ENCODE results near the gene ABHD12.

Gene ABHD12

DNA sequence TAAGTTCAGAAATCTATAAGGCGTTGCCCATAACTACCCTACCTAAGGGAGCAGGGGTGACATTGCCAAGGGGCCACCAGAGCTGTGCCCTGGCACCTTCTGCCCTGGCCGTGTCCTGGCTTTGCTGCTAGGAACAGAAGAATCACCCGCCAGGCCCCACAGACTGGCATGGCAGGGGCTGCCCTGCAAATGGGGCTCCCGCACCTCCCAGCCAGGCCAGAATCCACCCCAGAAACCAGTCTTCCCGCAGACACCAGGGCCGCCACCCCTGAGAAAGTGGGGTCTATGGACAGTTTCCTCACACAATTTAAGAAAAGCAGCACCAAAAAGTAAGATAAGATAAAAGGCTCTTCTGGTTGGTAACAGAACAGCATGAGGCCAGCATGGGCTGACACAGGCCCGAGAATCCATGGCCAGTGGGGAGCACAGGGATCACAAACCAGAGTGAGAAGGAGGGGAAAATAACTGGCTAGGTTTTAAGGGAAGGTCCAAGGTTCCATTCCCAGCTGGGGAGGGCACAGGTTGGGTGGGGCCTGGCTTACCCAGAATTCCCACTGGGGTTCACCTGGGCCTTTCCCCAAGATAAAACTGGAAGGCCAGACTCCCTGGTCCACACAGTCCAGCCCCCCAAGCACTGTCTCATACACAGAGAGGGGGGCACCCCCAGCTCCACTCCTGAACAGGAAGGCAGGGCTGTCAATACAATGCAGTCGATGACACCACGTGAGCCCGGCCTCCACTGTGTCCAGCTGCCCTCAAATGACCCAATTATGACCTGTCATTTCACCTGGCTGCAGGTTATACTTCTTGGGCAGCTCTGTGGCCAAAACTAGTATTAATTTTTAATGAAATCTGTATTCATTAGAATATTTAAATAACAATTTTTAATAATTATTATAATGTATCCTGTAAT lies 83.4 kb downstream of the ABHD12 start:
- DNase-seq (no peak), ATAC-seq (no peak)

DNA sequence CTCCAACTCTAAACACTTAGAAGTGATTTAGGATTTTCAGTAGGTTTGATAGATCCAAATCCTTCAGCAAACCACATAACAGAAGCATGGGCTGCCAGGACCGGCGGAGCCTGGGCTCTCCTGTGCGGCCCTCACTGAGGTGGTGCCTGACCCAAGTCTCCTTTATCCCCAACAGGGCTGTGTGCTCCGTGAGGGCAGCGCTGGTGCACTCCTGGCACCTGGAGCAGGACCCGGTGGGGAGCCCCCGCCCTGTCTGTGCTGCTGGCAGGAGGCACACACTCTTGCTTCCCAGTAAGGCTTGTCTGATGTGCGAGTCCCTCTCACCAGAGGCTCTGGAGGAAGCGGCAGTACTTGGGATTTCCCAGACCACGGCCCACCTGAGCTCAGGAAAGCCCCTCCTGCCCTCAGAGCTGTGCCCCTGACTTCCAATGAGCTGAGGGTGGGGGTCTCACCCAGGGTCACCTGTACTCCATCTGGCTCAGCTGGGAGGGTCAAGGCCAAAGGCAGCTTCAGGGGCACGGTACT lies 86.5 kb downstream of the ABHD12 start:
- ATAC-seq (no peak), DNase-seq (no peak)

DNA sequence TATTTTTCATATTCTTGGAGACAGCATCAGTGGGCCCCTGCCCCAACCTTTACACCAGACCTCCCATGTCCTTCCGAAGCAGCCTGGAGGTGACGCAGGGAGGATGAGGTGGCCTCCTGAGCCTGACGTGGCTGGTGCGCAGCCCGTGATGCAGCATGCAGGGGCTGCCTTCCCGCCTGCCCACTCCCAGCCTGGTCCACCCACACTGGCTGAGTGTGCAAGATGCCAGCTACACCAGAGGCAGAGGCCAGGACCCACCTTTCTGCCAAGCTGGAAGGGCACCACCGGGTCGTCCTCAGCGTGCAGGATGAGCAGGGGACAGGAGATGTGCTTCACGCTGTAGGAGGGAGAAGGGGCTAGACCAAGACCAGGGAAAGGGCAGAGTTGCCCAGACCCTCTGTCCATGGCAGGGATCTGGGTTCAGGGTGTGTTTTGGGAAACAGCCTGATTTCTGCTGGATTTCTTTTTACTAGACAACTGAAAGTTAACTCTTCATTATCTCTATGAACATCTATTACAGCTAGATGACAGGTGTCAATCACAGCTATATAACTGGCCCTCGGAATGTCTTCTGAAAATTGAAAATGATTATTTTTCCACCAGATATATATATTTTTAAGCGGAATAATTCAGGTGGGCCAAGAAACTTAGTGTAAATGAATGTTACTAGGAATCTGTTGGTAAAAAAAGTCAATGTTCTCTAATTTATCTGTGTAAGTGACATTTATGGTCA lies 87.2 kb downstream of the ABHD12 start:
- peak; percentile 13 for ATAC-seq
- DNase-seq: no peak

DNA sequence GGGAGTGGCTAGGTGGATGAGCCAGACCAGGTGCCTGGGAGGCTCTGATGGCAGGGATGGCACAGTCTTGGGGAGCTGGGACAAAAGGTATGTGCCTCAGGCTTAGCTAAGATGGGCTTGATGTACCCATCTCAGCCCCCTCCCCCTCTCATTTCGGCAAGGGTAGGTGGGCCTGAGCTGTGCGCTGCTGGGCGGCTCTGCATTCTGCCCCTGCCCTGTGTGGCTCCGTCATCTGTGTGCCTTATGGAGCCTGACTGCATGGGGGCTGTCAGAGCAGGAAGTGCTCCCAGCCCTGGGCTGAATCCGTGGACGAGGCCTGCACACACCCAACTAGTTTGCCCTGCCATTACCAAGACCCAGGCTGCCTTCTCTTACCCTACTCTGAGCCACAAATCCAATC lies 88.0 kb downstream of the ABHD12 start:
- DNase-seq: no peak
- ATAC-seq: no peak

DNA sequence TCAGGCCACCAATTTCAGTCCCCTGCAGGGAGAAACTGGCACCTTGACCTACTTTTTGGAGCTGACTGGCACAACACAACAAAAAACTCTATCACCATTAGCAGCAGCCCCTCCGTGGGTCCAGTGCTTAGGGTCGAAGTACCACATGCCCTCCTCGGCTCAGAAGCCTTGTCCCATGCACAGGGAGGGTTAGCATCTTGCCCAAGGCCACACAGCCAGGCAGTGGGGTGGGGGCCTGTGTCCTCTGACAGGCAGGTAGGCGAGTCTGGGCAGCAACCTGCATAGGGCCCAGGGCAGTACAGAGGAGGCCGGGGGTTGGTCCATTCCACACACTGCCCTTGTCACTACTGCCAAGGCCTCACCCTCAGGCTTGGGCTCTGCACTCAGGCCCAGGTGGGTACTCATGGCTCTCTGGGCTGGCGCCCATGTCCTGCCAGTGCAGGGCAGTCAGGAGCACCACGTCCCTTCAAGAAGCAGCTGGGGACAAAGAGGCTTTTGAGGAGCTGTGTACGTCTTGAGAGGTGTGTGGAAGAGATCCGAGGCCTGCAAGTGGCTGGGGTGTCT lies 89.2 kb downstream of the ABHD12 start:
- ATAC-seq (no peak), DNase-seq (no peak)

DNA sequence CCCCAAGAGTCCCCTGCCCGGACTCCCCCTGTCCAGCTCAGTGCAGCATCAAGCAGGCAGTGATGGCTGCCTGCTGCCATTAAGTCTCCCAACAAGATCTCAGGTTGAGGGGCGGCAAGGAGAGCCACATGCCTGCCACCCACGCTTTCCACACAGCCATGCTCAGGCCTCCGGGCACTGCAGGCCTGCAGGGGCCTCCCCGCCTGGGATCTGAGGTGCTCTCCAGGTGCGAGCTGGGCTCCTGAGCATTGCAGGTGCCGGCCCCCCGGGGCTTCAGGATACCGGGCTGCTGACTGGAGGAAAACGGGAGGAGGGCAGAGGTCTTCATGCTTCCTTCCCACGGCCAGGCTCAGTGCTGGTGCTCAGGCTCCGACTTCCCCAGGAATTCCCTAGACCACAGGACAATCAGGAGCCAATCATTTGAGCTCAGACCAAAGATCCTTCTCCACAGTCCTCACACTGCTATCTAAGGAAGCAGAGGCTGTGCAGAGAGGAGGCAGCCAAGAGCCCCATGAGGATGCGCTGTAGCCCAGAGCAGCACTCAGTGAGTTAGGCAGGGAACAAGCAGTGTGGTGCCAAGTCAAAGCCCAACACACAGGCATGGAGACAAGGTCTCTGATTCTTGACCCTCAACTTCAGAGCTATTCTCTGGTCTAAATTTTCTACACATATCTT lies 90.0 kb downstream of the ABHD12 start:
- DNase-seq: no peak
- ATAC-seq: no peak

DNA sequence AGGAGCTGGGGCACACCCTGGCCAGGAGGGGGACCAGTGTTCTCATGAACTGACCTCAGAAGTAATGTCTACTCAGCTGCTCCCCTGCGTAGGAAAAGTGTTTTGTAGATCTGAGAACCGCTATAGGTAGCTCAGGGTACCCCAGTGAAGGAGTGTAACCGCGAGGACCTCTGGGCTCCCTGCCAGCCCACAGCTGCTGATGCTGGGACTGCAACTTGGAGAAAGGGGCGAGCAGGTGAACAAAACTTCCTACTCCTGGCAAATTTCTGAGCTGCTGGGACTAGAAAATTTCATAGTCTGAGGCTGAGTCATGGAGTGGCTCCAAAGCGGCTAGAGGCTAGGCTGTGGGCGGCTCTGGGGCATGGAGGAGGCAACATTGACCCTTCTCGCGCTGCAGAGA lies 90.8 kb downstream of the ABHD12 start:
- DNase-seq (no peak), ATAC-seq (no peak)

DNA sequence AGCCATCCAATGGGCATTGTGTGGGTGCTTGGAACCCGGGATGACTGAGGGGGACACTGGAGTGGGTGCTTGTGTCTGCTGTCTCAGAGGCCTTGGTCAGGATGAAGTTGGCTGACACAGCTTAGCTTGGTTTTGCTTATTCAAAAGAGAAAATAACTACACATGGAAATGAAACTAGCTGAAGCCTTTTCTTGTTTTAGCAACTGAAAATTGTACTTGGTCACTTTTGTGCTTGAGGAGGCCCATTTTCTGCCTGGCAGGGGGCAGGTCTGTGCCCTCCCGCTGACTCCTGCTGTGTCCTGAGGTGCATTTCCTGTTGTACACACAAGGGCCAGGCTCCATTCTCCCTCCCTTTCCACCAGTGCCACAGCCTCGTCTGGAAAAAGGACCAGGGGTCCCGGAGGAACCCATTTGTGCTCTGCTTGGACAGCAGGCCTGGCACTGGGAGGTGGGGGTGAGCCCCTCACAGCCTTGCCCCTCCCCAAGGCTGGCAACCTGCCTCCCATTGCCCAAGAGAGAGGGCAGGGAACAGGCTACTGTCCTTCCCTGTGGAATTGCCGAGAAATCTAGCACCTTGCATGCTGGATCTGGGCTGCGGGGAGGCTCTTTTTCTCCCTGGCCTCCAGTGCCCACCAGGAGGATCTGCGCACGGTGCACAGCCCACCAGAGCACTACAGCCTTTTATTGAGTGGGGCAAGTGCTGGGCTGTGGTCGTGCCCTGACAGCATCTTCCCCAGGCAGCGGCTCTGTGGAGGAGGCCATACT lies 93.3 kb downstream of the ABHD12 start:
- ATAC-seq (no peak), DNase-seq (no peak)

DNA sequence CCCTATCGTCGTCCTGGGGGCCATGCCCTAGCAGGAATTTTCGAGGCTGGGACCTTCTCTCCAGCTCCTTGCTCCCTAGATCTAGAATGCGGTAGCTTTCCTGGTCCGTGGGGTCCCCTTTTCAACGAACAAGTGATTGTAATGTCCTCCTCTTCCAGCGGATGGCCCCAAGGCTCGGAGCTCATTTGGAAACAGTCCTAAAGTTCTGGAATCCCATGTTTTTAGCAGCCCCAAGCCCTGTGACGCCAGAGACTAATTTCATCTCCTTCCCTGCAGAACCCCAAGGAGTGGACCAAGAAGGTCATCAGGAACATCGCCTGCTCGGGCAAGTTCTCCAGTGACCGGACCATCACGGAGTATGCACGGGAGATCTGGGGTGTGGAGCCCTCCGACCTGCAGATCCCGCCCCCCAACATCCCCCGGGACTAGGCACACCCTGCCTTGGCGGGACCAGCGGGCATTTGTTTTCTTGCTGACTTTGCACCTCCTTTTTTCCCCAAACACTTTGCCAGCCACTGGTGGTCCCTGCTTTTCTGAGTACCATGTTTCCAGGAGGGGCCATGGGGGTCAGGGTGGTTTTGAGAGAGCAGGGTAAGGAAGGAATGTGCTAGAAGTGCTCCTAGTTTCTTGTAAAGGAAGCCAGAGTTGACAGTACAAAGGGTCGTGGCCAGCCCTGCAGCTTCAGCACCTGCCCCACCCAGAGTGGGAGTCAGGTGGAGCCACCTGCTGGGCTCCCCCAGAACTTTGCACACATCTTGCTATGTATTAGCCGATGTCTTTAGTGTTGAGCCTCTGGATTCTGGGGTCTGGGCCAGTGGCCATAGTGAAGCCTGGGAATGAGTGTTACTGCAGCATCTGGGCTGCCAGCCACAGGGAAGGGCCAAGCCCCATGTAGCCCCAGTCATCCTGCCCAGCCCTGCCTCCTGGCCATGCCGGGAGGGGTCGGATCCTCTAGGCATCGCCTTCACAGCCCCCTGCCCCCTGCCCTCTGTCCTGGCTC lies 94.2 kb downstream of the ABHD12 start:
- no peak for ATAC-seq

DNA sequence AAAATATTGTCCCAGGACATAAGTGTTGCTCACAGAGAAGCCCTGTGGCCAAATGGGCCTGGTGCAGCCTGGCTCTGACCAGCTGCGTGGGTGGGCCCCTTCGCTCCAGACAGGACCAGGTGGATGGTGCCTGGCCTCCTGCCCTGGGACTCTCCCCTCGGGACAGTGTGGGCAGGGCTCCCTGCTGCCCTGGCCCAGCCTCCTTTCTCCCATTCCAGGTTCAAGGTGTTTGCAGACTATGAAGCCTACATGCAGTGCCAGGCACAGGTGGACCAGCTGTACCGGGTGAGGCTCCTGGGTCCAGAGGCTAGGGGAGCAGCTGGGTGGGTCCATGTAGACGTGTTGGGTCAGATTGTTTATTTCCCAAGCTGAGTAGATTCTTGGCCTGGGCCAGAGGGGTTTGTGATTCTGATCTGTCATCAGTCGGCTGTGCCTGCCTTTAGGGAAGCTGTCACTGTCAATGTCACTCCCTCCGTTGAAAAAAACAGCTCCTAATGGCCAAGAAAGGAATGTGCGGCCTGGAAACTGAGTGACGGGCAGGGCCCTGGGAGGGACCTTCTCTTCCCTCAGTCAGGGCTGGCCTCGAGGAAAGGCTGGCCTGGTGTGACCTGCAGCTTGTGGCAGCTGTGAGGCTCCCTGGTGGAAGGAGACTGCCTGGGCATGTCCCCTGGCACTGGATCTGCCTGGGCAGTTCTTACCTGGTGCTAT lies 95.1 kb downstream of the ABHD12 start:
- DNase-seq: no peak
- no peak for ATAC-seq

More for the DNA sequence above, 94.2 kb downstream of the ABHD12 start:
- peak; percentile 37 for DNase-seq

DNA sequence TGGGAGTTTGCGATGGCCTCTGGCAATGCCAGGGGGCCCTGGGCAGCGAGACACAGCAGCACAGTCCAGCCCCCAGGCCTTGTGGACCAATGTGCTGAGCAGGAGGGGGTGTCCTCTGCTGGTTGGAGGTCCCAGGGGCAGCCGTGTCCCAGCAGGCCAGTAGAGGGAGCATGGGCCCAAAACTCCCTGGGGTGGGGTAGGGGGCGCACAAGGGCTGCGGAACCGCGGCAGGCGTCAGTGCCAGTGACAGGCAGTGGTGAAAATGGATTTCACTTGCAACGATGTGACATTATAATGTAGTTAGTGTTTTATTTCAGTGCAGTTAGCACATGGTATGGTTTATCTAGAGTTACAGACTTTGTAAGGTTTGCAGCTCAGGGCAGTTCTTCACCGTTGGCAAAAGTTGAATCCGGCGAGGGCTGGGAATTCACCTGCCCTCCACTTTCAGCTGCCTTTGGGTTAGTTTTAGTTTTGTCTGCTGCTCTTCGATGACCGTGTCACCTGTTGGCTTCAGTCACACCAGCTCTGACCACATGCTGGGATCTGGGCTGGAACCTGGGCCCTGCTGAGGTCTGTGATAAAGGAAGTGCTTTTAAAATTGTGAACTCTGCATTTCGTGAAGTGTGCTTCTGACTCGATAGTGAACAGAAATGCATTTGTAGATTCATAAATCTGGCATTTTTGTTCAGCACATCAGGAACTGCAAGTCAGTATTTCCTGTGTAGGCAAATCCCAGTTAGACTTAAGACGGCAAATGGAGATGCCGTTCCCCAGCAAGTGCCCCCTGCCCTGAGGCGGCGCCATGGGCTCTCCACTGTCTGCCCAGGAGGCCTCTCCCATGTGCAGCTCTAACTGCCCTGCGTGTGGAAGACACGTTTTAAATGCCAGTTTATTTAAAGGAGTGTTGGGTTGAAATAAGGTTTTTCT lies 95.9 kb downstream of the ABHD12 start:
- ATAC-seq (peak; percentile 78), DNase-seq (peak; percentile 70)

DNA sequence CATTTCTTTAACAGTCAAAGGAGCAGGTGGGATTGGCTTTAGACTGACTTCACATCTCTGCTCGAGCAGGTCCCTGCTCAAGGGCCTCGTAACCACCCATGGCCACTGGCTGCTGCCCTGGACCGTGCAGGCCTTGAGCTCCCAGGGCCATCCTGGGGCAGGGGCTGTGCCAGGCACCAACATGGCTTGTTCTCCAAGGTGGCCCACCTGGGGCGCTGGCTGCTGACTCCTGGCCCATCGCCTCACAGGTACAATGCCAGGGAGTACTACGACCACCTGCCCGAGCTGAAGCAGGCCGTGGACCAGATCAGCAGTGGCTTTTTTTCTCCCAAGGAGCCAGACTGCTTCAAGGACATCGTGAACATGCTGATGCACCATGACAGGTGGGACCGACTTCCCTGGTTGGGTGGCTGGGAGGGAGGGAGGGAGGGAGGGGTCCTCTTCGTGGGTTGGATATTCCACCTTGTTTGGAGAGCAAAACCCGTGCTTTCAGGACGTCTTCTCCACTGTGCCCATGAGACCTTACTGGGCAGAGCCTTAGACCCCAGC lies 96.7 kb downstream of the ABHD12 start:
- ATAC-seq: no peak
- DNase-seq: no peak

DNA sequence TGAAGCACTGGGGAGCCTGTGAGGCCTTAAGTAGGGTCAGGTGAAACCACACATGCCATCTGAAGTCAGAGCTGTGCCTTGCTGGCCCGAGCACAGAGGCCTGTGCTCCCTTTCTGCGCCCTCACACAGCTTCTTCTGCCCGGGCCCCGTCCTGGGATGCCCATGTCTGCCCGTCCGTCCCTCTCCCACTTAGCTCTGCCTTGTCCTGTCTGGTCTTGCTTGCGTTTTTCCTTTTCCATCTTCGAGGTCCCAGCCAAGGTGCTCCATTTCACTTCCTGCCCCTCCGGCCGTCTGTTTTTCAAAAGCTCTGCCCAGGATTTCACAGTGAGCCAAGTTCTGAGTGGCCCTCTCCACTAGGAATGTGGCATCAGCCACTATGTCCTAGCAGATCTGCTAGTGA lies 97.1 kb downstream of the ABHD12 start:
- DNase-seq (no peak), ATAC-seq (no peak)

DNA sequence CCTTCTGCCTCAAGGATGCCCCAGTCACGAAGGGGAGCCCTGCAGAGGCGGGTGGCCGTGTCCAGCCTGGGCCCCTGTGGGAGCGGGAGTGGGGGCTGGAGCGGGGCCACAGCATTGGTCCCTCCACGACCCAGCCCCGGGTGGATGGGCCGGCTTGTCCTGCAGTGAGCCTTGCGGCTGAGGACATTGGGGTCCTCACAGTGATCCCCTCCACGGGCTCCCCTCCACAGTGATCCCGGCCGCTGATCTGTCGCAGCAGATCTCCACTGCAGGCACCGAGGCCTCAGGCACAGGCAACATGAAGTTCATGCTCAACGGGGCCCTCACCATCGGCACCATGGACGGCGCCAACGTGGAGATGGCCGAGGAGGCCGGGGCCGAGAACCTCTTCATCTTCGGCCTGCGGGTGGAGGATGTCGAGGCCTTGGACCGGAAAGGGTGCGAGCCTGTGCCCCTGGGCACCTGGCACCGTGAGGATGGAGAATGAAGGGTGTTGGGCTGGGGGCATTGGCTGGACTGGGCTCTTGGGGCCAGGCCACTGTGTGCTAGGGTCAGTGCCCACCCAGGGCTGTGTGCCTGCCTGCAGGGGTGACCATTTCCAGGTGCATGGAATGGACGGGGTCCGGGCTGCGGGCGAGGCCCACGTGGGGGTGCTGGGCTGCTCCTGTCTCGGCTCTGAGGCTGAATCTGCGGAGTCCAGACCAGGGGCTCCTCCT lies 98.3 kb downstream of the ABHD12 start:
- ATAC-seq: no peak
- DNase-seq: no peak

DNA sequence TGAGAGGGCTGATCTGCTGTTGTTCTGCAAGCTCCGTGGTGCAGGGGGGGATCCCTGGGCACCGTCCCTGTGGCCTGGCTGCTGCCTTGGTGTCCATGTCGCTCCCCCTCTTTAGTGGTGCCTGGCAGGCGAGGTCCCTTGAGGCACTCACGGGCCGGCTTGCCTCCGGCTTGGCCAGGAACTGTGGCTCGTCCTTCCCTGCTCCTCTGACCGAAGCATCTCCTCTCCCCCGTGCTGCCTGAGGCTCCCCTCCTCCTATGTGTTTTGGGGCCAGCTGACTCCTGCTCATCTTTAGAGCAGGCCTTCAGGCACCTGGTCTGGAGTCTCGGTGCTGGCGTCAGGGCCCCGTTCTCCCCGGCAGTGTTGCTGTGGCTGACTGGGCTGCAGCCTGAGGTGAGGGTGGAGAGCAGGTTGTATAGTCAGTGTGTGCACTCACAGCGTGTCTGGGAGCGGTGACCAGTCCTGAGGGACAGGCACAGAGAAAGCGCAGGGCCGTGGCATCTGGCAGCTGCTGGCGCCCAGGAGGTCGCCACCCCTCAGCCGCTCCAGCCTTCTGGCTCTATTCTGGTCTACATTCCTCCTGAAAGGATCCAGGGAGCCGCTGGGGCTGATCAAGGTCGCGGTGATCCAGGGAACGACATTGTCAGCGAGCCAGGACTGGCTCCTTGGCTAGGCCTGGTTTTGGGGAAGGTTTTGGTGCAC lies 99.1 kb downstream of the ABHD12 start:
- no peak for DNase-seq
- no peak for ATAC-seq

DNA sequence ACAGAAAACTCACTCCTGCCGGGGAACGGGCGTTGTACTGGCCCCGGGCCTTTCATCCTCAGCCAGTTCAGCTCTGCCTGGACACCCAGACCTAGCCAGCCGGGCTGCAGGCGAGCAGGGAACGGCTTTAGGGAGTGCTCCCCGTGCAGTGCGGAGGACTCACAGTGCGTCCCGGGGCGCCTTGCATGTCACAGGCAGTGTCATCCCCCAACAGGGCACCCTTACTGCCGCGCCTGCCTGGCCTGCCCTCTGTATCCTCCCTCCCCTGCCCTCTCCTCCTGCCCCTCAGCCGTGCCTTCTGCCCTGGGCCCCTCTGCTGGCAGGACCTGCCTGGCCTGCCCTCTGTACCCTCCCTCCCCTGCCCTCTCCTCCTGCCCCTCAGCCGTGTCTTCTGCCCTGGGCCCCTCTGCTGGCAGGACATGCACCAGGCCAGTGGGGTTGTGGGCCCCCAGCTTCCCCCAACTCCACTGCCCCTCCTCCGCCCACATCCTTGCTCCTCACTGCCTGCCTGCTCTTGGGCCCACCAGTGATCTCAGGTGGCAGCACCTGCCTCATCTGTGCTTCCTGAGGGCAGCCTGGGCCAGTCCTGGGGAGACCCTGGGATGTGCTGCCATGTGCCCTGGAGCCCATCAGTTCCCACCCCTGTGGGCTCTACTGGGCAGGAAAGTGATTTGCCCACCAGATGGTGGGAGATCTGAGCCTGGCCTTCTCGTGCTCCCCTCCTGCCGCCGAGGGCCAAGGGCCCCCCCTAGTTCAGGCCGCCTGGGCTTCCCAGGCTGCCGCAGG lies 99.8 kb downstream of the ABHD12 start:
- no peak for ATAC-seq
- DNase-seq: no peak

Measured in stimulated activated naive CD8-positive, alpha-beta T cell treated with anti-CD3 and anti-CD28 coated beads, Interleukin-15, Interleukin-2, amounts not matched to agents 100 U/mL and 50 U/mL, for 24 hours (primary cell).